ENCODE data around the gene RASGRP2.
A peak's percentile ranks its signal among the peaks of the same experiment; 100 is the strongest.

Gene RASGRP2

GRCh38 chr11:64743591-64744543, at the start of gene RASGRP2:
TSS of gene RASGRP2 (minus strand) at chr11:64744142. CDS start at chr11:64742866, 1,276 bp downstream.
- TF ChIP-seq CTCF (IDR thresholded peaks at IDR 0.05; ENCODE audit: extremely low read depth, missing control alignments), result peak; percentile 81
- peak; percentile 87 for DNase-seq (ENCODE audit: low spot score)

- no peak for TF ChIP-seq CTCF (IDR thresholded peaks at IDR 0.05; ENCODE audit: extremely low read depth, missing control alignments)
- no peak for DNase-seq (ENCODE audit: low spot score)
Observed at GRCh38 chr11:64792482-64792881, 48.5 kb upstream of the RASGRP2 start.

- TF ChIP-seq CTCF (IDR thresholded peaks at IDR 0.05; ENCODE audit: extremely low read depth, missing control alignments), result no peak
- no peak for DNase-seq (ENCODE audit: low spot score)
Observed at GRCh38 chr11:64791781-64792291, 47.9 kb upstream of the RASGRP2 start.

DNA sequence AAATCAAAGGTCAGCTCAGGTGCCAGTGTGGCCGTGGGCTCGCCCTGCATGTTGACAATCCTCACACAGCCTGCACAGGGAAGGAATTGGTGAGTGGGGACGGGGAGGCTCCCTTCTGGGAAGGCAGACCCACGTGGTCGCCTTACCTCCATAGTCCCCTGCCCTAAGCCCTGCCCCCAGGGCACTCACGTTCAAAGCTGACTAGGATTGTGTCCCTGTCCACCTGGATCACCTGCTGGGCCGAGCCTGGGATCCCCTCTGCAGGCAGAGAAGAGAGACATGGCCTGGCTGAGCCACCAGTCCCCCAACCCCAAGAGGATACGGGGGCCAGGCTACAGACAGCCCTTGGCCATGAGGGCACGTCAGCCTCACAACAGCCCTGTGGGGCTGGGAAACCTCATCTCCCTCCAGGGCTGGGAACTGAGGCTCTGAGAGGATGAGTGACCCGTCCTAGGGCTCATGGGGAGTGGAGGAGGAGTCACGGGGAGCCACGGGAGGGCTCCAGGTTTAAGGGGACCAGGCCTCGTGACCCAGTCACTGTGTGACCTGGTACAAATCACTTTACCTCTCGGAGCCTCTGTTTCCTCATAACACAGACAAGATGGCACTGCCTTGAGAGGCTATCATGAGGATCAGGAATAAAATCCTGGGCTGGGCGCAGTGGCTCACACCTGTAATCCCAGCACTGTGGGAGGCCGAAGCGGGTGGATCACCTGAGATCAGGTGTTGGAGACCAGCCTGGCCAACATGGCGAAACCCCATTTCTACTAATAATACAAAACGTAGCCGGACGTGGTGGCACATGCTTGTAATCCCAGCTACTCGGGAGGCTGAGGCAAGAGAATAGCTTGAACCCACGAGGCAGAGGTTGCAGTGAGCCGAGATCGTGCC, 46.5 kb upstream of the RASGRP2 start:
- DNase-seq (ENCODE audit: low spot score), result no peak
- no peak for TF ChIP-seq CTCF (IDR thresholded peaks at IDR 0.05; ENCODE audit: extremely low read depth, missing control alignments)

- TF ChIP-seq CTCF (IDR thresholded peaks at IDR 0.05; ENCODE audit: extremely low read depth, missing control alignments), result no peak
- no peak for DNase-seq (ENCODE audit: low spot score)
Observed at GRCh38 chr11:64789331-64790204, 45.6 kb upstream of the RASGRP2 start.

GRCh38 chr11:64788321-64789215, 44.6 kb upstream of the RASGRP2 start:
- TF ChIP-seq CTCF (IDR thresholded peaks at IDR 0.05; ENCODE audit: extremely low read depth, missing control alignments), result no peak
- no peak for DNase-seq (ENCODE audit: low spot score)

Data from GM20000 (cell line).